Endothelial cell of umbilical vein (primary cell): ENCODE data around the gene RASSF5.

Experiments used
- CTCF ChIP-seq, 2 donors: IDR thresholded peaks; 1 replicate in 1 of 2; 2 replicates in 1 of 2; pipeline ENCODE4 v1.5.1; 2011; ENCODE audit warnings: low read length in 2 of 2, mild to moderate bottlenecking in 2 of 2, moderate library complexity in 2 of 2, control low read depth in 1 of 2, inconsistent platforms in 1 of 2, low read depth in 1 of 2; ENCODE audit not compliant: insufficient read depth in 1 of 2; ENCODE audit errors: extremely low read depth in 1 of 2
- EZH2 ChIP-seq: IDR thresholded peaks from 2 replicates; pipeline ENCODE4 v1.6.1; 2012; ENCODE audit warnings: borderline replicate concordance, low read depth, mild to moderate bottlenecking, moderate library complexity, low read length, inconsistent platforms; ENCODE audit not compliant: severe bottlenecking
- FOS ChIP-seq: IDR thresholded peaks from 2 replicates; pipeline ENCODE4 v1.6.1; 2011; ENCODE audit warnings: mild to moderate bottlenecking, low read length, moderate library complexity, borderline replicate concordance; ENCODE audit not compliant: insufficient read depth
- MYC ChIP-seq: IDR thresholded peaks from one replicate; pipeline ENCODE4 v1.6.1; 2011; ENCODE audit warnings: mild to moderate bottlenecking, low read depth, low read length
- POLR2A ChIP-seq: IDR thresholded peaks from 2 replicates; pipeline ENCODE4 v1.6.1; 2012; ENCODE audit warnings: low read depth, mild to moderate bottlenecking, control low read depth, low read length
- POLR2AphosphoS5 ChIP-seq: IDR thresholded peaks from 2 replicates; pipeline ENCODE4 v1.6.1; 2012; ENCODE audit warnings: low read depth, mild to moderate bottlenecking, control low read depth, low read length, moderate library complexity; ENCODE audit not compliant: insufficient read depth
- TF ChIP-seq, protein P1 (sequence below): IDR thresholded peaks from 2 replicates; pipeline ENCODE4 v1.6.1; 2011; ENCODE audit not compliant: insufficient read depth, insufficient read length

DNA sequence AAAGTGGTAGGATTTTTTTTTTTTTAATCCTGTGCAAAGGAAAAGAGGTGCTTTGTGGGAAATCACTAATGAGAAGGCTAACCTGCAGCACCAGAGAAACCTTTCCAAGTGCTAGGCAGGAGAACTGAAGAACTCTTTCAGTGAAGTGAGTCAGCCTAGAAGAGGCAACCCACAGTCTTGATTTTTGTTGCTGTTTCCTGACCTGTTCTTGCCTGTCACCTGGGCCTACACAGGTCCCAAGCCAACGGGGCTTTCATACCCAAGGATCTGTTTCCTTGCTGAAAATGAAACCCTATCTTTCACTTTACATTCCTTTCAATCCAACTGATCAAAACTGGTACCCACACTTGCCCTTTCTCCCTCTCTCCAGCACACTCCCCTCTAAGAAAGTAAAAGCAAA is 44.2 kb upstream of the RASSF5 start:
- TF ChIP-seq MYC, result no peak
- no peak for TF ChIP-seq CTCF (IDR thresholded peaks at IDR 0.05; ENCODE audit: extremely low read depth in 1 of 2, insufficient read depth in 1 of 2, low read depth in 1 of 2, low read length in 2 of 2)
- no peak for TF ChIP-seq POLR2AphosphoS5
- no peak for TF ChIP-seq EZH2
- TF ChIP-seq, protein P1, sequence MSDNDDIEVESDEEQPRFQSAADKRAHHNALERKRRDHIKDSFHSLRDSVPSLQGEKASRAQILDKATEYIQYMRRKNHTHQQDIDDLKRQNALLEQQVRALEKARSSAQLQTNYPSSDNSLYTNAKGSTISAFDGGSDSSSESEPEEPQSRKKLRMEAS, result no peak
- no peak for TF ChIP-seq FOS
- no peak for TF ChIP-seq POLR2A
